Panc1 (cell line): ENCODE results near the gene ZFHX2. TPM values are rescaled to one million over a fixed set of nuclear protein-coding genes. Genes with fewer than 3 reads are reported as not detected.

ENCODE experiments used
- ATAC-seq: fragments of 200-7000 bp; cut with Tn5 transposase; 2 replicates; pipeline ENCODE4 v1.9.1; 2020; ENCODE audit warnings: mild to moderate bottlenecking, moderate library complexity
- BruUV-seq: library from RNA; stranded (reverse); fragments of 400-500 nt; replicated peaks from 2 replicates; lab custom pipeline; 2021; lab: Mats Ljungman, UMichigan
- CTCF ChIA-PET: fragments of 300-600 bp; sonication (Branson Sonifier 250); formaldehyde crosslinking; loops from one replicate; lab custom pipeline; 2022; ENCODE audit warnings: antibody characterized with exemption; lab: Charles Lee
- POLR2A ChIA-PET: fragments of 300-600 bp; sonication (Branson Sonifier 250); formaldehyde crosslinking; loops from one replicate; lab custom pipeline; 2022; ENCODE audit warnings: antibody characterized with exemption; lab: Charles Lee
- DNase-seq: peaks from one replicate; pipeline ENCODE4 v3.0.0-alpha.2; 2010; ENCODE audit warnings: low read depth, low spot score
- H3K27ac ChIP-seq: 2 replicates; pipeline ENCODE4 v1.5.1; 2011; ENCODE audit warnings: mild to moderate bottlenecking, low read length, inconsistent platforms
- H3K27me3 ChIP-seq: fragments of 200-500 bp; sonication (Bioruptor generic); 2 replicates; pipeline ENCODE4 v1.6.0; 2014; ENCODE audit warnings: low read length, inconsistent platforms; ENCODE audit not compliant: control insufficient read depth, insufficient read depth
- H3K36me3 ChIP-seq: fragments of 200-500 bp; sonication (Bioruptor generic); 2 replicates; pipeline ENCODE4 v1.5.1; 2014; ENCODE audit warnings: inconsistent platforms, mild to moderate bottlenecking, low read length, moderate library complexity; ENCODE audit not compliant: control insufficient read depth, insufficient read depth
- H3K4me1 ChIP-seq: 2 replicates; pipeline ENCODE4 v1.5.1; 2011; ENCODE audit warnings: inconsistent platforms, mild to moderate bottlenecking, low read length, moderate library complexity; ENCODE audit not compliant: control insufficient read depth, insufficient read depth
- H3K4me3 ChIP-seq, 2 experiments: 2 replicates each; pipeline ENCODE4 v1.5.1; 2011 to 2012; ENCODE audit warnings: low read depth in 2 of 2, low read length in 2 of 2, mild to moderate bottlenecking in 2 of 2, inconsistent platforms in 1 of 2, moderate library complexity in 1 of 2
- H3K9me3 ChIP-seq: fragments of 200-500 bp; sonication (Bioruptor generic); 2 replicates; pipeline ENCODE4 v1.5.1; 2014; ENCODE audit warnings: low read depth, mild to moderate bottlenecking, inconsistent platforms, low read length, moderate library complexity; ENCODE audit not compliant: control insufficient read depth, insufficient read depth
- CTCF ChIP-seq: fragments of 450-650 bp; IDR thresholded peaks from 2 replicates; pipeline ENCODE4 v1.5.1; 2017; ENCODE audit warnings: mild to moderate bottlenecking
- POLR2AphosphoS5 ChIP-seq: IDR thresholded peaks from 2 replicates; pipeline ENCODE4 v1.6.1; 2012; ENCODE audit warnings: mild to moderate bottlenecking, low read depth, low read length, moderate library complexity
- REST ChIP-seq, 2 experiments: IDR thresholded peaks; 2 replicates each; pipeline ENCODE4 v1.6.1; 2011 to 2012; ENCODE audit warnings: low read depth in 2 of 2, control low read depth in 1 of 2, low read length in 1 of 2, mild to moderate bottlenecking in 1 of 2, moderate library complexity in 1 of 2; ENCODE audit not compliant: insufficient read depth in 1 of 2
- SIN3A ChIP-seq: IDR thresholded peaks from 2 replicates; pipeline ENCODE4 v1.6.1; 2012; ENCODE audit warnings: low read depth, mild to moderate bottlenecking, low read length, moderate library complexity, borderline replicate concordance; ENCODE audit not compliant: insufficient read depth
- TCF7L2 ChIP-seq: IDR thresholded peaks from 2 replicates; pipeline ENCODE4 v1.6.1; 2011; ENCODE audit warnings: mild to moderate bottlenecking, low read depth, low read length, inconsistent platforms
- in situ Hi-C: cut with HindIII; loops from 2 replicates; pipeline ENCODE4 v1.10.0; 2016; ENCODE audit warnings: low sequenced_read_pairs, low pct_unique_long_range_greater_than_20kb
- intact Hi-C: fragments of 100-400 bp; cut with micrococcal nuclease; formaldehyde crosslinking; loops from one replicate; pipeline ENCODE4 v1.10.0; 2022; ENCODE audit not compliant: unreplicated experiment
- total RNA-seq: library from RNA; stranded (reverse); gene quantifications from one replicate; pipeline ENCODE4 v1.2.1, GENCODE V29; 2021; ENCODE audit not compliant: unreplicated experiment

The ZFHX2 gene
- total RNA-seq, 1 experiment from 2014 or later: 2.4 TPM

GRCh38 chr14:23582906-23583760 lies 31.6 kb upstream of the ZFHX2 start:
- CTCF ChIA-PET: no interaction called here
- POLR2A ChIA-PET: no interaction called here
- H3K4me3 ChIP-seq: no peak overlapping the region
- ATAC-seq (no peak), DNase-seq (no peak)
- H3K27ac ChIP-seq: no peak overlapping the region
- H3K9me3 ChIP-seq: no peaks in the 10 kb centered on the region
- intact Hi-C loops: no loop called here
- in situ Hi-C loops: no loop called here
- no peak for TF ChIP-seq CTCF
- TF ChIP-seq POLR2AphosphoS5: no peak
- no peak for TF ChIP-seq TCF7L2
- TF ChIP-seq REST (IDR thresholded peaks at IDR 0.05; ENCODE audit: insufficient read depth in 1 of 2, low read depth in 2 of 2, low read length in 1 of 2): no peak
- no peak for TF ChIP-seq SIN3A
- H3K36me3 ChIP-seq: no peaks in the 10 kb centered on the region
- BruUV-seq: no TSS peak
- no peaks in the 10 kb centered on the region for H3K27me3 ChIP-seq
- no peaks in the 10 kb centered on the region for H3K4me1 ChIP-seq

DNA sequence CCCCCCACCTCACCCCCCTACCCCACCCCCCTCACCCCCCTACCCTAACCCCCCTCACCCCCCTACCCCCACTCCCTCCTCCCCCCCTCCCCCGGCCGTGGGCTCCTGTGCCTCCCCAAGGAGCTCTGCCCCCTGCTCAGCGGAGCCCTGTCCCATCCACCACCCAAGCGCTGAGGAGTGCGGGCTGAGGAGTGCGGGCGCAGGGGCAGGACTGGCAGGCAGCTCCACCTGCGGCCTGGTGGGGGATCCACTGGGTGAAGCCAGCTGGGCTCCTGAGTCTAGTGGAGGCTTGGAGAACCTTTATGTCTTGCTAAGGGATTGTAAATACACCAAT lies 29.4 kb upstream of the ZFHX2 start:
- Histone ChIP-seq H3K27me3 (no peaks in the 10 kb centered on the region), H3K4me1 (no peaks in the 10 kb centered on the region), H3K36me3 (no peaks in the 10 kb centered on the region), H3K27ac (no peak overlapping the region), H3K4me3 (no peak overlapping the region), H3K9me3 (no peaks in the 10 kb centered on the region)
- ChIA-PET CTCF (no interaction called here), POLR2A (no interaction called here)
- no peak for ATAC-seq
- no peak for DNase-seq
- intact Hi-C loops: no loop called here
- in situ Hi-C loops: no loop called here
- TF ChIP-seq SIN3A (no peak), POLR2AphosphoS5 (no peak), CTCF (no peak), REST (IDR thresholded peaks at IDR 0.05; ENCODE audit: insufficient read depth in 1 of 2, low read depth in 2 of 2, low read length in 1 of 2) (no peak), TCF7L2 (no peak)
- BruUV-seq: no TSS peak
